Naive thymus-derived CD8-positive, alpha-beta T cell (primary cell): Measurements from ENCODE around the gene LY6G6F. TPM values are rescaled to one million over a fixed set of nuclear protein-coding genes. Genes with fewer than 3 reads are reported as not detected.
A peak's percentile ranks its signal among the peaks of the same experiment; 100 is the strongest.

Source experiments
- ATAC-seq, 2 donors: fragments of 150-1000 bp; cut with Tn5 transposase in 1 of 2; sonication (Bioruptor Pico), chemical (Tn5 transposase) in 1 of 2; 1 replicate in 1 of 2; 2 replicates in 1 of 2; pipeline ENCODE4 v1.10.0; 2021; ENCODE audit warnings: mild to moderate bottlenecking in 2 of 2, moderate library complexity in 2 of 2
- POLR2A ChIA-PET: fragments of 350-600 bp; sonication (Branson Sonifier 250); formaldehyde crosslinking; loops from one replicate; lab custom pipeline; 2021; ENCODE audit warnings: antibody characterized with exemption; lab: Charles Lee
- DNase-seq, 10 donors: peaks; one replicate each; pipeline versions ENCODE4 v3.0.0 to v3.0.0-alpha.2; 2020 to 2022
- H3K27ac Mint-ChIP-seq, 10 donors: one replicate each; pipeline ENCODE4 v1.8.0; 2020 to 2022; ENCODE audit warnings: mild to moderate bottlenecking in 10 of 10, mixed read lengths in 10 of 10, moderate library complexity in 4 of 10, inconsistent platforms in 1 of 10
- H3K27me3 Mint-ChIP-seq, 5 donors: one replicate each; pipeline ENCODE4 v1.8.0; 2021 to 2022; ENCODE audit warnings: mixed read lengths in 5 of 5
- H3K36me3 Mint-ChIP-seq, 3 donors: one replicate each; pipeline ENCODE4 v1.8.0; 2020 to 2022; ENCODE audit warnings: mixed read lengths in 3 of 3, mild to moderate bottlenecking in 2 of 3, inconsistent platforms in 1 of 3
- H3K4me1 Mint-ChIP-seq, 4 donors: one replicate each; pipeline ENCODE4 v1.8.0; 2021 to 2022; ENCODE audit warnings: mixed read lengths in 4 of 4
- H3K4me3 Mint-ChIP-seq, 10 donors: one replicate each; pipeline ENCODE4 v1.8.0; 2020 to 2022; ENCODE audit warnings: mild to moderate bottlenecking in 10 of 10, mixed read lengths in 10 of 10, moderate library complexity in 6 of 10, inconsistent platforms in 1 of 10
- H3K9me3 Mint-ChIP-seq, 9 donors: one replicate each; pipeline ENCODE4 v1.8.0; 2020 to 2022; ENCODE audit warnings: mixed read lengths in 9 of 9, mild to moderate bottlenecking in 3 of 9, inconsistent platforms in 1 of 9, moderate library complexity in 1 of 9
- polyA plus RNA-seq, 3 donors: library from polyadenylated mRNA; unstranded; fragments of 300-500 nt; fragmentation: Illumina TruSeq; gene quantifications; one replicate each; pipeline ENCODE4 v1.2.3, GENCODE V29; 2021
- total RNA-seq, 8 experiments: library from RNA in 2 of 8; stranded (reverse) in 2 of 8; gene quantifications; one replicate each; pipeline ENCODE4 v1.2.3 and lab custom pipeline; 2021 to 2026

LY6G6F gene
- total and polyA plus RNA-seq, 5 experiments from 2014 or later: not detected

- H3K4me3 Mint-ChIP-seq: peak overlapping the region; percentile 93 to 100 (median 97)
- H3K27me3 Mint-ChIP-seq: no peaks in the 10 kb centered on the region
- DNase-seq (no peak), ATAC-seq (no peak)
- peaks cover 35 to 90% (median 81%) of the 10 kb centered on the region in 4 donors for H3K4me1 Mint-ChIP-seq
- H3K36me3 Mint-ChIP-seq: peaks cover 0 to 45% (median 10%) of the 10 kb centered on the region in 3 donors
- peak overlapping the region; percentile 73 to 99 (median 98) for H3K27ac Mint-ChIP-seq
- POLR2A ChIA-PET: interaction anchor here (0.6 to 7.9 kb wide), 8 partner anchors 10 to 201 kb away, joined by 3 to 223 read pairs (median 4); partner anchors contain the start of genes ABHD16A, APOM, BAG6 and DDX39B
- H3K9me3 Mint-ChIP-seq: no peaks in the 10 kb centered on the region
Observed at GRCh38 chr6:31663126-31663960, 43.3 kb upstream of the LY6G6F start.

DNA sequence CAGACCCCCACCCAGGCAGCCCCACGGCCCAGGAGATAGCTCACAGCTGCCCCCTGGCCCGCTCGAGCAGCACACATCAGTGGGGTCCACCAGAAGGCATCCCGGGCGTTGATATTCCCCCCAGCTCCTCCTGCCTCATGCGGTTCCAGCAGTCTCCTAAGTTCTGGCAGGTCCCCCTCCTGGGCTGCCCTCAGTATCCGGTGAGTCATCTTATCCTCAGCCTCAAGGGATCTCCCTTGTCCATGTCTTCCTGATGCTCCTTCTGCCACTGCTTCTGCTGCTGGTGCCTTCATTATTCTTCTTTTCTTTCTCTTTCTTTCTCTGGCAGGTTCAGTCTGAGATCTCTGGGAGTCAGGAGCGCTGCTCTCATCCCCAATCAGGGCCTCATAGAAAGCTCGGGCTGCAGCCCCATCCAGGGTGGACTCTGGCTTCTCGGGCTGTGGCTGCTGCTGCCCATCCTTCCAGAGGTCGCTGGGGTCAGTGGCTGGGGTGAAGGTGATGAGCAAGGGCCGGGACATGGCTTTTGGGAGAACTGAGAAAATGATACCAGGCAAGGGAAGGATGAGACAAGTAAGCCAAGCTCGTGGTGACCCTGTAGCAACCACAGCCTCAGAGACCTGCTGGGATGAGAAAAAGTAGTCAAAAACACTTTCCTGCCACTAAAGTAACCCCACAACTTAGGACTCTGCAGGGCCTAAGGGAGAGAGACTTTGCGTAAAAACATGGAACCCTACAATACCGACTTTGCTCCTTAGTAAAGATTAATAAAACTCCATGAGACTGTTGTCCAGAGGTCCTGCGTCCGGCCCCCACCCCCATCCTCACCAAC is 42.5 kb upstream of the LY6G6F start:
- Mint-ChIP-seq H3K27ac (peak overlapping the region; percentile 96 to 99 (median 98)), H3K9me3 (no peaks in the 10 kb centered on the region), H3K4me3 (peak overlapping the region; percentile 93 to 100 (median 97)), H3K36me3 (peaks cover 0 to 49% (median 10%) of the 10 kb centered on the region in 3 donors), H3K27me3 (no peaks in the 10 kb centered on the region), H3K4me1 (peaks cover 30 to 87% (median 77%) of the 10 kb centered on the region in 4 donors)
- ATAC-seq: no peak
- DNase-seq: no peak
- POLR2A ChIA-PET: interaction anchor here (0.6 to 7.9 kb wide), 27 partner anchors 11 to 1607 kb away, joined by 3 to 223 read pairs (median 3); partner anchors contain the start of genes ABHD16A, APOM, ATF6B and BAG6

DNA sequence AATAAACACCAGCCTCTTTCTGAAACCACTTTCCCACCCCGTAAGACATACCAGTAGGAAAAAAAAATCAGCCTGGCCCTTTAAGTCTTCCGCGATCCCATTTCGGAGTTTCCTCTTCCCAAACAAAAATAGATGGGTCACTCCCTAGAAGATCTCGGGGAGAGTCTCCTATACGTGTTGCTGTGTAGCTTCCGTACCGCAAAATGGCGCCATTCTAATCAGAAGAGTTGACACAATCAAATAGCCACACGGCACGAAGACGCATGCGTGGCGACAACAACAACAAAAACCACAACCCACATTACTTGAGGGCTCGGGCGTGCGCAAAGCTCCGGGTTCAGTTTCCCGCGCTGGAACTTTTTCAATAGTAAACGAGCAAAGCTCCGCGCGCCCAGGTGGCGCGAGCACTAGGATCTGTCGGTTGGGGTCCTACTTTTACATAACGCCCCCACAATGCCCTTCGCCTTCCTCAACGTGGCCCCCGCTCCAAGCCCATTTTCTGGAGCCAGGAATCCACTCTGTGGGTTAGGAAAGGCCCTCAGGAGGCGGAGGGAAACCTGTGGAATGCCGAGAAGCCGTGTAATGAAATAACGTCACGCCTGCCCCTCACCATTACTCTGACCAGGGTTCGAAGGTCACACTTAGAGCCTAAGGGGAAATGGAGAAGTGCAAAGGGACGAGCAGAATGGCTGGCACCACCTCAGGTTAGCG is 41.7 kb upstream of the LY6G6F start, which contains the start of gene GPANK1:
TSS of gene GPANK1 (minus strand) at position 208 of the 711 bp plus-strand sequence. CDS start 519 bp downstream, outside the sequence.
- Mint-ChIP-seq H3K4me1 (peaks cover 23 to 80% (median 71%) of the 10 kb centered on the region in 4 donors), H3K36me3 (peaks cover 0 to 57% (median 9%) of the 10 kb centered on the region in 3 donors), H3K27ac (peak within 1 kb of the TSS; percentile 96 to 99 (median 98)), H3K27me3 (no peaks in the 10 kb centered on the region), H3K9me3 (no peaks in the 10 kb centered on the region), H3K4me3 (peak within 1 kb of the TSS; percentile 93 to 100 (median 97))
- ATAC-seq (peak; percentile 41 to 43), DNase-seq (peak; percentile 74 to 95 (median 88))
- POLR2A ChIA-PET: interaction anchor here (0.6 to 7.9 kb wide), 24 partner anchors 12 to 1602 kb away, joined by 3 to 223 read pairs (median 4); partner anchors contain the start of genes ABHD16A, APOM, ATF6B and BAG6

GRCh38 chr6:31665501-31666336 is 40.9 kb upstream of the LY6G6F start, which contains the start of gene CSNK2B:
Gene CSNK2B, plus strand, starts transcription at chr6:31666080. Its CDS starts 752 bp downstream, at chr6:31666832.
- peak; percentile 94 to 98 (median 98) for DNase-seq
- peaks cover 21 to 73% (median 67%) of the 10 kb centered on the region in 4 donors for H3K4me1 Mint-ChIP-seq

DNA sequence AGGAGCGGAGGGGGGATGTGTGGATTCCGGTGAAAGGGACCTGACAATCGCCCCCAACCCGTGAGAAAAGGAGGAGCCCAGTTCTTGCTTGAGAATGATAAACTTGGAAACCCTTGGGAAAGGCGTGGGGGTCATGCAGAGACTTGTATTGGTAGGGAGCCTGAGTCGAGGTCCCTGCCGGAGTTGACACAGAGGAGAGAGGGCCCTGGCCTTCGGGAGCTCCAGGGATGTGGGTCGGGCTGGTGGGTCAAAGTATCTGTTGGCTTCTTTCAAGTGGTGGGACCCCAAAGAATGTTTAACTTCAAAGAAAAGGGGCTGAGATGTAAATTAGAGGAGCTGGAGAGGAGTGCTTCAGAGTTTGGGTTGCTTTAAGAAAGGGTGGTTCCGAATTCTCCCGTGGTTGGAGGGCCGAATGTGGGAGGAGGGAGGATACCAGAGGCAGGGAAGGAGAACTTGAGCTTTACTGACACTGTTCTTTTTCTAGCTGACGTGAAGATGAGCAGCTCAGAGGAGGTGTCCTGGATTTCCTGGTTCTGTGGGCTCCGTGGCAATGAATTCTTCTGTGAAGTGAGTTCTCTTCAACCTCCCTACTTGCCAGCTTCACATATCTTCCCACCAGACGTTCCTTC is 40.2 kb upstream of the LY6G6F start:
- Mint-ChIP-seq H3K36me3 (peaks cover 0 to 70% (median 9%) of the 10 kb centered on the region in 3 donors), H3K4me1 (peaks cover 19 to 66% (median 60%) of the 10 kb centered on the region in 4 donors), H3K4me3 (peak overlapping the region; percentile 93 to 100 (median 97)), H3K27ac (peak overlapping the region; percentile 96 to 99 (median 98)), H3K9me3 (no peaks in the 10 kb centered on the region), H3K27me3 (no peaks in the 10 kb centered on the region)
- ATAC-seq (no peak), DNase-seq (no peak)
- POLR2A ChIA-PET: interaction anchor here (0.8 to 7.9 kb wide), 8 partner anchors 13 to 168 kb away, joined by 3 to 223 read pairs (median 4); partner anchors contain the start of genes ABHD16A, APOM, BAG6 and DDX39B

More at GRCh38 chr6:31665501-31666336, 40.9 kb upstream of the LY6G6F start, which contains the start of gene CSNK2B:
- POLR2A ChIA-PET: interaction anchor here (0.8 to 7.9 kb wide), 19 partner anchors 13 to 462 kb away, joined by 3 to 223 read pairs (median 4); partner anchors contain the start of genes ABHD16A, APOM, ATF6B and BAG6
- ATAC-seq: peak; percentile 85 to 86
- Mint-ChIP-seq H3K27me3 (no peaks in the 10 kb centered on the region), H3K27ac (peak within 1 kb of the TSS; percentile 96 to 99 (median 98)), H3K4me3 (peak within 1 kb of the TSS; percentile 93 to 100 (median 97)), H3K9me3 (no peaks in the 10 kb centered on the region), H3K36me3 (peaks cover 0 to 65% (median 9%) of the 10 kb centered on the region in 3 donors)

DNA sequence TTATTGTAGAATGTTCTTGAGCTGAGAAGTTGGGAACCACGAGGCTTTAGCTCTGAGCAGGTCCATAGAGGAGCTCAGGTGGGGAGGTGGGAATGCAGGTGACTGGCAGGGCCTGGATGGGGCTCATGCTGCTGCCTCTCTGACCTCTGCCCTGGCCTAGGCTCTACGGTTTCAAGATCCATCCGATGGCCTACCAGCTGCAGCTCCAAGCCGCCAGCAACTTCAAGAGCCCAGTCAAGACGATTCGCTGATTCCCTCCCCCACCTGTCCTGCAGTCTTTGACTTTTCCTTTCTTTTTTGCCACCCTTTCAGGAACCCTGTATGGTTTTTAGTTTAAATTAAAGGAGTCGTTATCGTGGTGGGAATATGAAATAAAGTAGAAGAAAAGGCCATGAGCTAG is 37.0 kb upstream of the LY6G6F start, which contains the start of gene LY6G5B:
TSS of gene LY6G5B (plus strand) at position 301 of the 400 bp plus-strand sequence. CDS start 975 bp downstream, outside the sequence.
- POLR2A ChIA-PET: interaction anchor here (1.3 to 1.5 kb wide), 2 partner anchors 17 to 233 kb away, joined by 3 to 8 read pairs; partner anchors contain the start of gene BAG6
- Mint-ChIP-seq H3K27me3 (no peaks in the 10 kb centered on the region), H3K36me3 (peaks cover 0 to 79% (median 13%) of the 10 kb centered on the region in 3 donors)

GRCh38 chr6:31676322-31676903 is 30.3 kb upstream of the LY6G6F start:
- peaks cover 15 to 20% (median 17%) of the 10 kb centered on the region in 4 donors for H3K4me1 Mint-ChIP-seq
- H3K27ac Mint-ChIP-seq: peak overlapping the region in 5 of 10 donors; percentile 22 to 82 (median 53)
- H3K4me3 Mint-ChIP-seq: no peak overlapping the region
- no peak for ATAC-seq
- H3K27me3 Mint-ChIP-seq: no peaks in the 10 kb centered on the region
- POLR2A ChIA-PET: no interaction called here
- H3K9me3 Mint-ChIP-seq: no peaks in the 10 kb centered on the region
- H3K36me3 Mint-ChIP-seq: peaks cover 0 to 31% (median 5%) of the 10 kb centered on the region in 3 donors
- no peak for DNase-seq

More for the DNA sequence above, 37.0 kb upstream of the LY6G6F start, which contains the start of gene LY6G5B:
- H3K9me3 Mint-ChIP-seq: no peaks in the 10 kb centered on the region
- no peak within 1 kb of the TSS for H3K4me3 Mint-ChIP-seq
- peak within 1 kb of the TSS in 5 of 10 donors; percentile 19 to 83 (median 55) for H3K27ac Mint-ChIP-seq
- no peak for DNase-seq
- ATAC-seq: no peak
- peaks cover 12 to 39% (median 32%) of the 10 kb centered on the region in 4 donors for H3K4me1 Mint-ChIP-seq

- peaks cover 18 to 23% (median 21%) of the 10 kb centered on the region in 4 donors for H3K4me1 Mint-ChIP-seq
- H3K9me3 Mint-ChIP-seq: no peaks in the 10 kb centered on the region
- H3K4me3 Mint-ChIP-seq: no peak overlapping the region
- peaks cover 0 to 27% (median 5%) of the 10 kb centered on the region in 3 donors for H3K36me3 Mint-ChIP-seq
- H3K27ac Mint-ChIP-seq: peak overlapping the region in 3 of 10 donors; percentile 22 to 80 (median 46)
- ATAC-seq: no peak
- no peak for DNase-seq
- H3K27me3 Mint-ChIP-seq: no peaks in the 10 kb centered on the region
- POLR2A ChIA-PET: interaction anchor here (0.6 to 2.0 kb wide), 2 partner anchors 24 to 167 kb away, joined by 3 to 8 read pairs; partner anchors contain the start of gene BAG6
Observed at GRCh38 chr6:31676904-31677303, 29.8 kb upstream of the LY6G6F start.

- H3K36me3 Mint-ChIP-seq: peaks cover 0 to 16% (median 0%) of the 10 kb centered on the region in 3 donors
- no peaks in the 10 kb centered on the region for H3K9me3 Mint-ChIP-seq
- peaks cover 19 to 27% (median 22%) of the 10 kb centered on the region in 4 donors for H3K4me1 Mint-ChIP-seq
- no peak for ATAC-seq
- no peak overlapping the region for H3K4me3 Mint-ChIP-seq
- DNase-seq: no peak
- peak overlapping the region in 1 of 10 donors; percentile 71 for H3K27ac Mint-ChIP-seq
- POLR2A ChIA-PET: interaction anchor here (0.5 to 2.0 kb wide), 3 partner anchors 25 to 152 kb away, joined by 3 to 13 read pairs (median 8); partner anchors contain the start of gene BAG6
- H3K27me3 Mint-ChIP-seq: no peaks in the 10 kb centered on the region
Observed at GRCh38 chr6:31677955-31678354, 28.7 kb upstream of the LY6G6F start.
